RCC 7860 (cell line): ENCODE data around the gene HSD17B12.
"Not testable (repeated sequence)": the region's sequence is repeated elsewhere in the genome, so short reads cannot be mapped to it uniquely, and the experiment has no call there.

Experiments
- DNase-seq: peaks from one replicate; pipeline ENCODE4 v3.0.0-alpha.2; 2015; ENCODE audit warnings: low spot score
- FAIRE-seq: peaks from 2 replicates; lab custom pipeline; 2012; peaks lifted over from hg19 to GRCh38; lab: Jason Lieb, UNC

Gene HSD17B12

DNA sequence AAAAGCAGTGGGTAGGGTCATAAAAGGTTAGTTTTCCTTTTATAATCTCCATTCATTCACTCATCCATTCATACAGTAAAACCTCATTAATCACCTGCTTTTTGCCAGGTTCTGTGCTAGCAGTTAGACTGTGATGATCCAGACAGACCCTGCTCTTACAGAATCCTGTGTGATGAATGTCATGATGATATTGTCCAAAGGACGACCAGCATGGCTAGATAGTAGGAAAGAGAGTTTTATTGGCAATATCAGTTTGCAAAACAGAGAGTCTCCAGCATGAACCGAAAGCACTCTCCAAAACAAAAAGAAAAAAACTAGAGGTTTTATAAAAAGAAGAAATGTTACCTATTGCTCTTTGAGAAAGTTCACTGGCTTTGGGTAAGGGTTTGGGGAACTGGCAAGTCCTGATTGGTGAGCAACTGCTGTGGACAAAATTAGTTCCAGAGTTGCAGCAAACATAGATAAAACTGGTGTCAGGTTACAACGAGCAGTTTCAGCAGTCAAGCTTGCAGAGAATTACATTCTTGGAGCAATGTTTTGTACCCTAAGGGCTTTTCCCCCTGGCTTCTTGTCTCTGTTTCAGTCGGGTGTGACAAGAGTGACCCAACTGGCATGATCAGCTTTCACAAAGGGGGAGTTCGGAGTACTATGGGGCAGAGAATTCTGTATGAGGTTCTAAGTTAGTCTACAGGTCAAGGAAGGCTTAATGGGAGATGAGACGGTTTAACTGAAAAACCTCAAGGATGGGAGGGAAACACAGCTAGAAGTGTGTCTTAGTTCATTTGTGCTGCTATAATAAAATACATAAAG is 58.3 kb downstream of the HSD17B12 start:
- no peak for FAIRE-seq
- DNase-seq, result no peak

DNA sequence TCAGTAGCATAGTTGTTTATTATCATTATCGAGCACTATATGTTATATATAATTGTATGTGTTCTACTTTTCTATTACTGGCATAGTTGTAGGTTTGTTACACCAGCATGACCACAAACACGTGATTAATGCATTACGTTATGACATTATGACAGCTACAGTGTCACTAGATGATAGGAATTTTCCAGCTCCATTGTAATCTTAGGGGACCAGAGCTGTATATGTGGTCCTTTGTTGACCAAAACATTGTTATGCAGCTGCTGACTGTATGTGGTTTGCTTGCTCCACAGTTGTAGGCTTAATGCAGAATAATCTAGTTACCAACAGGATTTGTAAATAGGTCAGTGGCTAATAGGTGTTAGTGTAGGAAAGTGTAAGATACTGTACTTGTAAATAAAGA is 66.1 kb downstream of the HSD17B12 start:
- no peak for DNase-seq
- FAIRE-seq, result no peak

DNA sequence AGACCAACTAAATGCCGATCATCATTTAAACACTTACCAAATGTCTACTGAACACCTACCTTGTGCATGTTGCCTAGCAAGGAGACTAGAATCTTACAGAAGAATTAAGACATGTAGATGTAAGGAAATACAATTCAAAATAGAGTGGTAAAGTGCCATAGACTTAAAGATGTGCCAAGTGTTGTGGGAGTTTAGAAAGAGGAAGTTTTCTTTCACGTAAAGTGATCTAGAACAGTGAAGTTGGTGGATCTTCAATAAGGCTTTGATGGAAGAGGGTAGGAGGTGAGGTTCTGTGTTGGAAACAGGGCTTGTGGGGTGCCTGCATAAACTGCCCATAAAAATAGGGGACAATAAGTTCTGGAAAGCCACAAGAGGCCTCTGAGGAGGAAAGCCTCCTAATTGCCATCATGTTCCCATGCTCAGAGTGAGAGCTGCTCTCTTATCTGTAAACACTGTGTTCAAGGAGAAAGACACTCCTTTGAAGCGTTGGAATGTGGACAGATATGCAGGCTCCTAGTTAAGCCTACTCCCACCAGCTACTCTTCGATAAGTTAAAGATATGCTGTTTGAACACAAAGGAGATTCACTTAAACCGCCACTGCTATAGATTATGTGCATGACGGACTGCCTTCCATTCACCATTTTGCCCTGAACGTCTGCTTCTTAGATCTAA is 66.7 kb downstream of the HSD17B12 start:
- no peak for FAIRE-seq

GRCh38 chr11:43748095-43748494 is 67.6 kb downstream of the HSD17B12 start:
- FAIRE-seq (no peak), DNase-seq (no peak)

More for the DNA sequence above, 66.7 kb downstream of the HSD17B12 start:
- no peak for DNase-seq

DNA sequence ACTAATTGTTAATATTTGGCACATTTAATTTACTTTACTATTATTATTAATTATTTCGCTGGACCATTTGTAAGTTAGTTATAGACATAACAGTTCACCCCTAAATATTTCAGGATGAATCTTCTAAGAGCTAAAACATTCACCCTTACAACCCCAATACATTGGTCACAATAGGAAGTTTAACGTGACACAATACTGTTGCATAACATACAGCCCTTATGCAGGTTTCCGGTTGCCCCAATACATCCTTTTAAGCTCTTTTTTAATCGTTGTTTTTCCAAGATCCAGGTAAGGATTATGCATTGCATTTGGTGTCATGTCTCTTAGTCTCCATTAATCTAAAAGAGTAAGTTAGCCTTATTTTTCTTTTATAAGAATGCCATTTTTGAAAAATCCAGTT is 71.2 kb downstream of the HSD17B12 start:
- DNase-seq, result no peak
- FAIRE-seq, result no peak

- peak; percentile 23 for DNase-seq
- FAIRE-seq, result no peak
These were observed 76.0 kb downstream of the HSD17B12 start for GRCh38 chr11:43756575-43756974.

- no peak for DNase-seq
- FAIRE-seq, result no peak
These were observed 78.4 kb downstream of the HSD17B12 start for GRCh38 chr11:43758927-43759326.

- no peak for FAIRE-seq
- DNase-seq, result no peak
These were observed 80.4 kb downstream of the HSD17B12 start for GRCh38 chr11:43760902-43761301.

- no peak for FAIRE-seq
- no peak for DNase-seq
These were observed 84.7 kb downstream of the HSD17B12 start for GRCh38 chr11:43765194-43765593.

DNA sequence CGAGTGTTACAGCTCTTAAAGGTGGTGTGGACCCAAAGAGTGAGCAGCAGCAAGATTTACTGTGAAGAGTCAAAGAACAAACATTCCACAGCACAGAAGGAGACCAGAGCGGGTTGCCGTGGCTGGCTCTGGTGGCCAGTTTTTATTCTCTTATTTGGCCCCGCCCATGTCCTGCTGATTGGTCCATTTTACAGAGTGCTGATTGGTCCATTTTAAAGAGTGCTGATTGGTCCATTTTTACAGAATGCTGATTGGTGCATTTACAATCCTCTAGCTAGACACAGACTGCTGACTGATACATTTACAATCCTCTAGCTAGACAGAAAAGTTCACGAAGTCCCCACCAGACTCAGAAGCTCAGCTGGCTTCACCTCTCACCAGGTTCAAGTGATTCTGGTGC is 88.1 kb downstream of the HSD17B12 start:
- FAIRE-seq, DNase-seq: not testable (repeated sequence)

- no peak for FAIRE-seq
- no peak for DNase-seq
These were observed 89.6 kb downstream of the HSD17B12 start for GRCh38 chr11:43770173-43770572.

- DNase-seq (no peak), FAIRE-seq (no peak)
These were observed 92.2 kb downstream of the HSD17B12 start for GRCh38 chr11:43772733-43773132.

DNA sequence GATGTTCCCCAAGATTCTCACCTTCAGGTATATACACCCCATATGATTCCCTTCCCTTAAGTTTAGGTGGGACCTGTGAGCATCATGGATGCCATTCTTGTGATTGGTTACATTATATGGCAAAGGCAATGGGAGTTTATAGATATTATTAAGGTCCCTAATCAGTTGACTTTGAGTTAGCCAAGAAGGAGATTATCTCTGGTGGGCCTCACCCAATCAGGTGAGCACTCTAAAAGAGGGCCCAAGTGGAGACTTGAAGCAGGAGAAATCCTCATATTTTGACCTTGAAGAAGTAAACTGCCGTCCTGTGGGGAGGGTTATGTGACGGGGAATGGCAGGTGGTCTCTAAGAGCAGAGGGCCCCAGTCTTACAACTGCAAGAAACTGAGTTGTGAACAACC is 94.2 kb downstream of the HSD17B12 start:
- FAIRE-seq, result no peak
- DNase-seq, result no peak

- DNase-seq, result no peak
- no peak for FAIRE-seq
These were observed 98.8 kb downstream of the HSD17B12 start for GRCh38 chr11:43779306-43779705.

DNA sequence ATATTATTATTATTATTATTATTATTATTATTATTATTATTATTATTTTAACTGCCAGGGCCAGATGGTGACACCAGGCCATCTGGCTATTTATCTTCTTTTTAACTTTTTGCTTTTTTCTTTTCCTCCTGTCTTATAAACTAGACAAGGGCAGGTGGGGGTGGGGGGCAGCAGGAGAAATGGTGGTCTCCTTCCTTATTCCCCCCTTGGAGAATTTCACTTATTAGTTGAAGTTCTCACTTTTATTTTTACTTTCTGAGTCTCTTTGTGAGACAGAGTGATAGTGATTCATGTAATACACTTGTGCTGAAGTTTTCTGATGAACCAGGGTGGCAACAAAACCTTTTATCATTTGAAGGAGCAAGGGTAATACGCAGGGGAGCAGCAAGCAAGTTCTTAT is 103.8 kb downstream of the HSD17B12 start:
- DNase-seq (no peak), FAIRE-seq (no peak)

DNA sequence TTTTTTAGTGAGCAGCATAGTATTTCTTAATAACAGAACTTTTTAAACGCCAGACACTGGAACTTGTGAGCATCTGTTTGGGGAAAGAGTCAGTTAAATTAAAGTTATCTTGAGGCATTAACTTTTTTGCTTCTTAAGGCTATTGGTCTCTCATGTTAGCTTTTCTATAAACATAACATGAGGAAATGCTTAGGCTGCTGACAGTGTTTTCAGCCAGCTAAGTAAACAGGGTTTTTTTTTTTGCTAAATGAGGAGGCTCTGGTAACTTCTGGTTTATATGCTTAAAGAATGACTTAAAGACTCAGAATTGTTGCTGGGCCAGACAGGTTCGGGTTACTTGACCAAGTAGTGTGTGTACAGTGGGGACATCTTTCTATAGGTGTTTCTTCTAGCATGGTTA is 104.3 kb downstream of the HSD17B12 start:
- FAIRE-seq (no peak), DNase-seq (no peak)

- FAIRE-seq, result no peak
- no peak for DNase-seq
These were observed 104.8 kb downstream of the HSD17B12 start for GRCh38 chr11:43785318-43785717.

- DNase-seq (no peak), FAIRE-seq (no peak)
These were observed 105.5 kb downstream of the HSD17B12 start for GRCh38 chr11:43786016-43786415.

- no peak for DNase-seq
- FAIRE-seq, result no peak
These were observed 107.3 kb downstream of the HSD17B12 start for GRCh38 chr11:43787824-43788223.

GRCh38 chr11:43788421-43788820 is 107.9 kb downstream of the HSD17B12 start:
- FAIRE-seq, result no peak
- no peak for DNase-seq

GRCh38 chr11:43789700-43790443 is 109.3 kb downstream of the HSD17B12 start:
- FAIRE-seq (peak; percentile 12), DNase-seq (peak; percentile 44)

GRCh38 chr11:43790444-43790794 is 109.9 kb downstream of the HSD17B12 start:
- DNase-seq, result peak; percentile 28
- no peak for FAIRE-seq
